HG02870 (cell line): ENCODE measurements around the gene MAP3K6.
"Not testable (repeated sequence)": the region's sequence is repeated elsewhere in the genome, so short reads cannot be mapped to it uniquely, and the experiment has no call there.

Experiments
- ATAC-seq: cut with Tn5 transposase; IDR thresholded peaks from one replicate; pipeline ENCODE4 v1.9.1; 2021; ENCODE audit warnings: mild to moderate bottlenecking, moderate library complexity; ENCODE audit not compliant: unreplicated experiment

Gene MAP3K6

GRCh38 chr1:27366411-27367159, at the start of gene MAP3K6:
Gene MAP3K6, minus strand, starts transcription at chr1:27366961. Its CDS starts 364 bp downstream, at chr1:27366597.
- ATAC-seq: no peak

- ATAC-seq: no peak
Observed at GRCh38 chr1:27414091-27414490, 47.3 kb upstream of the MAP3K6 start.

- no peak for ATAC-seq
Observed at GRCh38 chr1:27413004-27413403, 46.2 kb upstream of the MAP3K6 start.

- ATAC-seq: no peak
Observed at GRCh38 chr1:27412502-27412901, 45.7 kb upstream of the MAP3K6 start.

GRCh38 chr1:27410709-27411108, 43.9 kb upstream of the MAP3K6 start:
- ATAC-seq: no peak

GRCh38 chr1:27409669-27410068, 42.9 kb upstream of the MAP3K6 start:
- no peak for ATAC-seq

GRCh38 chr1:27408151-27408550, 41.4 kb upstream of the MAP3K6 start:
- ATAC-seq: no peak

GRCh38 chr1:27406791-27407190, 40.0 kb upstream of the MAP3K6 start:
- not testable (repeated sequence) for ATAC-seq

- no peak for ATAC-seq
Observed at GRCh38 chr1:27406362-27406680, 39.6 kb upstream of the MAP3K6 start.

- ATAC-seq: not testable (repeated sequence)
Observed at GRCh38 chr1:27405598-27406361, 39.0 kb upstream of the MAP3K6 start.

- ATAC-seq: no peak
Observed at GRCh38 chr1:27405074-27405473, 38.3 kb upstream of the MAP3K6 start.

GRCh38 chr1:27403931-27404330, 37.2 kb upstream of the MAP3K6 start:
- ATAC-seq: no peak

GRCh38 chr1:27403065-27403726, 36.4 kb upstream of the MAP3K6 start:
- ATAC-seq: no peak

GRCh38 chr1:27402349-27402754, 35.6 kb upstream of the MAP3K6 start:
- ATAC-seq: no peak

GRCh38 chr1:27400963-27401341, 34.2 kb upstream of the MAP3K6 start:
- no peak for ATAC-seq

- no peak for ATAC-seq
Observed at GRCh38 chr1:27400082-27400962, 33.6 kb upstream of the MAP3K6 start.

- ATAC-seq: no peak
Observed at GRCh38 chr1:27399251-27400025, 32.7 kb upstream of the MAP3K6 start.

GRCh38 chr1:27398405-27399149, 31.8 kb upstream of the MAP3K6 start:
- no peak for ATAC-seq

- ATAC-seq: no peak
Observed at GRCh38 chr1:27397749-27398148, 31.0 kb upstream of the MAP3K6 start.
